ENCODE results near the gene ADAM12. TPM values are rescaled to one million over a fixed set of nuclear protein-coding genes. Genes with fewer than 3 reads are reported as not detected.

ADAM12 gene
- total RNA-seq, 1 experiment from 2014 or later: not detected

DNA sequence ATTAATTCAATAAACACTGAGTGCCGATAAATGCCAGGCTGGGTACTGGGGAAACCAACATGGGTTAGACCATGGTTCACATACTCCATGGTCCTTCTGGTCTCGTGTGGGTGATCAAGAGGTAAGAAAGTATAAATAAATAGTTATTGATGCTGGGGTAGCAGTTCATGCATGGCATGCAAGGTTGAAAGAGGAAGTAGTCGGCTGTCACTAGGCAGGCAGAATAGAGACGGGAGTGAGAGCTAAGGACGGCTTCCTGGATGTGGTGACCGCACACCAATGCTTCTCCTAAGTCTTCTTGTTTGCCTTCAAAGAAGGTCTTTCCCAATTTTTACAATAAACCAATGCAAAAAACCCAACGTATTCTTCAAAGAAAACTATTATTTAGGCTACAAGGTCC, 208.6 kb downstream of the ADAM12 start:
- DNase-seq (ENCODE audit: low read depth, low spot score) (no peak), ATAC-seq (no peak)
- H3K9me3 ChIP-seq (ENCODE audit: control insufficient read depth in 1 of 2, insufficient read depth in 1 of 2, low read depth in 1 of 2, low read length in 2 of 2): no peaks in the 10 kb centered on the region
- no peak overlapping the region for H3K4me2 ChIP-seq (ENCODE audit: low read length)
- BruUV-seq (replicated peaks): no TSS peak
- no peak overlapping the region for H3K4me3 ChIP-seq (replicated peaks in 1 of 2; ENCODE audit: low read depth in 1 of 2, low read length in 2 of 2)
- no peak overlapping the region for H3K9ac ChIP-seq (ENCODE audit: low read length)
- H3K9me2 ChIP-seq (ENCODE audit: insufficient read depth): no peaks in the 10 kb centered on the region
- H3K36me3 ChIP-seq (ENCODE audit: control insufficient read depth in 1 of 2, insufficient read depth in 2 of 2, low read length in 2 of 2): no peaks in the 10 kb centered on the region
- RAD21 ChIA-PET (ENCODE audit: low non-redundant PET in 1 of 2, low total read pairs in 2 of 2, uncharacterized antibody in 2 of 2, unreplicated experiment in 2 of 2): no interaction called here
- no peaks in the 10 kb centered on the region for H3K4me1 ChIP-seq (ENCODE audit: control insufficient read depth in 1 of 2, insufficient read depth in 2 of 2, low read length in 2 of 2)
- TF ChIP-seq JUND (IDR thresholded peaks at IDR 0.05) (no peak), CBX3 (IDR thresholded peaks at IDR 0.05; ENCODE audit: low read depth) (no peak), POLR2A (IDR thresholded peaks at IDR 0.05; ENCODE audit: borderline replicate concordance, extremely low read depth, insufficient read depth, insufficient read length) (no peak), SP1 (IDR thresholded peaks at IDR 0.05; ENCODE audit: low read depth) (no peak), SRF (IDR thresholded peaks at IDR 0.05; ENCODE audit: low read depth) (no peak), RAD21 (IDR thresholded peaks at IDR 0.05; ENCODE audit: low read depth) (no peak), EZH2 (IDR thresholded peaks at IDR 0.05) (no peak), ZNF274 (IDR thresholded peaks at IDR 0.05; ENCODE audit: low read depth, low read length) (no peak), EGR1 (IDR thresholded peaks at IDR 0.05; ENCODE audit: low read depth) (no peak), ZFX (IDR thresholded peaks at IDR 0.05) (no peak)
- TF ChIP-seq, protein P1, sequence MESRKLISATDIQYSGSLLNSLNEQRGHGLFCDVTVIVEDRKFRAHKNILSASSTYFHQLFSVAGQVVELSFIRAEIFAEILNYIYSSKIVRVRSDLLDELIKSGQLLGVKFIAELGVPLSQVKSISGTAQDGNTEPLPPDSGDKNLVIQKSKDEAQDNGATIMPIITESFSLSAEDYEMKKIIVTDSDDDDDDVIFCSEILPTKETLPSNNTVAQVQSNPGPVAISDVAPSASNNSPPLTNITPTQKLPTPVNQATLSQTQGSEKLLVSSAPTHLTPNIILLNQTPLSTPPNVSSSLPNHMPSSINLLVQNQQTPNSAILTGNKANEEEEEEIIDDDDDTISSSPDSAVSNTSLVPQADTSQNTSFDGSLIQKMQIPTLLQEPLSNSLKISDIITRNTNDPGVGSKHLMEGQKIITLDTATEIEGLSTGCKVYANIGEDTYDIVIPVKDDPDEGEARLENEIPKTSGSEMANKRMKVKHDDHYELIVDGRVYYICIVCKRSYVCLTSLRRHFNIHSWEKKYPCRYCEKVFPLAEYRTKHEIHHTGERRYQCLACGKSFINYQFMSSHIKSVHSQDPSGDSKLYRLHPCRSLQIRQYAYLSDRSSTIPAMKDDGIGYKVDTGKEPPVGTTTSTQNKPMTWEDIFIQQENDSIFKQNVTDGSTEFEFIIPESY (IDR thresholded peaks at IDR 0.05; ENCODE audit: extremely low read depth, insufficient replicate concordance, low read length): no peak
- TF ChIP-seq, protein P2, sequence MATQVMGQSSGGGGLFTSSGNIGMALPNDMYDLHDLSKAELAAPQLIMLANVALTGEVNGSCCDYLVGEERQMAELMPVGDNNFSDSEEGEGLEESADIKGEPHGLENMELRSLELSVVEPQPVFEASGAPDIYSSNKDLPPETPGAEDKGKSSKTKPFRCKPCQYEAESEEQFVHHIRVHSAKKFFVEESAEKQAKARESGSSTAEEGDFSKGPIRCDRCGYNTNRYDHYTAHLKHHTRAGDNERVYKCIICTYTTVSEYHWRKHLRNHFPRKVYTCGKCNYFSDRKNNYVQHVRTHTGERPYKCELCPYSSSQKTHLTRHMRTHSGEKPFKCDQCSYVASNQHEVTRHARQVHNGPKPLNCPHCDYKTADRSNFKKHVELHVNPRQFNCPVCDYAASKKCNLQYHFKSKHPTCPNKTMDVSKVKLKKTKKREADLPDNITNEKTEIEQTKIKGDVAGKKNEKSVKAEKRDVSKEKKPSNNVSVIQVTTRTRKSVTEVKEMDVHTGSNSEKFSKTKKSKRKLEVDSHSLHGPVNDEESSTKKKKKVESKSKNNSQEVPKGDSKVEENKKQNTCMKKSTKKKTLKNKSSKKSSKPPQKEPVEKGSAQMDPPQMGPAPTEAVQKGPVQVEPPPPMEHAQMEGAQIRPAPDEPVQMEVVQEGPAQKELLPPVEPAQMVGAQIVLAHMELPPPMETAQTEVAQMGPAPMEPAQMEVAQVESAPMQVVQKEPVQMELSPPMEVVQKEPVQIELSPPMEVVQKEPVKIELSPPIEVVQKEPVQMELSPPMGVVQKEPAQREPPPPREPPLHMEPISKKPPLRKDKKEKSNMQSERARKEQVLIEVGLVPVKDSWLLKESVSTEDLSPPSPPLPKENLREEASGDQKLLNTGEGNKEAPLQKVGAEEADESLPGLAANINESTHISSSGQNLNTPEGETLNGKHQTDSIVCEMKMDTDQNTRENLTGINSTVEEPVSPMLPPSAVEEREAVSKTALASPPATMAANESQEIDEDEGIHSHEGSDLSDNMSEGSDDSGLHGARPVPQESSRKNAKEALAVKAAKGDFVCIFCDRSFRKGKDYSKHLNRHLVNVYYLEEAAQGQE (IDR thresholded peaks at IDR 0.05; ENCODE audit: low read depth): no peak
- TF ChIP-seq, protein P3, sequence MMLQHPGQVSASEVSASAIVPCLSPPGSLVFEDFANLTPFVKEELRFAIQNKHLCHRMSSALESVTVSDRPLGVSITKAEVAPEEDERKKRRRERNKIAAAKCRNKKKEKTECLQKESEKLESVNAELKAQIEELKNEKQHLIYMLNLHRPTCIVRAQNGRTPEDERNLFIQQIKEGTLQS (IDR thresholded peaks at IDR 0.05): no peak
- no peak overlapping the region for H2AFZ ChIP-seq (ENCODE audit: low read depth, low read length, poor library complexity, severe bottlenecking)
- H3K27ac ChIP-seq (ENCODE audit: low read depth, low read length): no peak overlapping the region
- POLR2A ChIA-PET: no interaction called here
- intact Hi-C loops (cut with micrococcal nuclease): no loop called here
- H3K27me3 ChIP-seq (ENCODE audit: insufficient read depth, low read length): peaks cover 61% of the 10 kb centered on the region
- CTCF ChIA-PET: no interaction called here
- H4K20me1 ChIP-seq (ENCODE audit: insufficient read depth): no peaks in the 10 kb centered on the region
- H3K79me2 ChIP-seq (ENCODE audit: insufficient read depth, low read length): no peaks in the 10 kb centered on the region
